ENCODE data around the gene PANK1. TPM values are rescaled to one million over a fixed set of nuclear protein-coding genes. Genes with fewer than 3 reads are reported as not detected.

PANK1 gene
- polyA plus RNA-seq, 1 of the 3 experiments (the other 2 are of a cell fraction) = 4.2 TPM

GRCh38 chr10:89651205-89651915 lies 6.3 kb upstream of the PANK1 start:
- WGBS (ENCODE audit: low lambda C conversion rate) = 65% methylated on average over 5 of the region's 5 CpGs
- H3K9me2 ChIP-seq = no peaks in the 10 kb centered on the region
- peaks cover 0 to 2% of the 10 kb centered on the region in 2 experiments; a peak in 1 of 4 replicates for H3K4me1 ChIP-seq (ENCODE audit: control insufficient read depth in 1 of 2, insufficient read depth in 2 of 2, low read depth in 1 of 2, low read length in 1 of 2)
- H3K4me2 ChIP-seq = no peak overlapping the region
- H3K79me2 ChIP-seq (ENCODE audit: insufficient read depth) = no peaks in the 10 kb centered on the region
- H2AFZ ChIP-seq (ENCODE audit: low read depth) = no peak overlapping the region
- ChIA-PET POLR2A (no interaction called here), CTCF (interaction anchor here (0.7 kb wide), 1 partner anchor 82 kb away, joined by 3 read pairs; no protein-coding TSS in a partner anchor)
- DNase-seq = no peak
- no peaks in the 10 kb centered on the region for H3K27me3 ChIP-seq (ENCODE audit: insufficient read depth)
- H4K20me1 ChIP-seq (ENCODE audit: insufficient read depth) = no peaks in the 10 kb centered on the region
- no peaks in the 10 kb centered on the region for H3K9me3 ChIP-seq
- TF ChIP-seq GABPA (IDR thresholded peaks at IDR 0.05; ENCODE audit: low read depth) = no peak
- no peak for TF ChIP-seq USF1 (IDR thresholded peaks at IDR 0.05; ENCODE audit: borderline replicate concordance, low read depth)
- no peak for TF ChIP-seq TCF12 (IDR thresholded peaks at IDR 0.05)
- no peak for TF ChIP-seq TAF1 (IDR thresholded peaks at IDR 0.05; ENCODE audit: borderline replicate concordance, low read depth, low read length)
- no peak for TF ChIP-seq RAD21 (IDR thresholded peaks at IDR 0.05; ENCODE audit: low read length)
- TF ChIP-seq RXRA (IDR thresholded peaks at IDR 0.05; ENCODE audit: borderline replicate concordance, low read depth) = no peak
- no peak for TF ChIP-seq NRF1 (IDR thresholded peaks at IDR 0.05; ENCODE audit: low read depth, low read length)
- TF ChIP-seq REST (IDR thresholded peaks at IDR 0.05; ENCODE audit: low read depth, low read length) = no peak
- no peak overlapping the region for H3K27ac ChIP-seq (ENCODE audit: low read depth in 2 of 2, low read length in 1 of 2)
- no peaks in the 10 kb centered on the region for H3F3A ChIP-seq (replicated peaks; ENCODE audit: insufficient read depth)
- H3K36me3 ChIP-seq (replicated peaks in 1 of 2; ENCODE audit: control insufficient read depth in 1 of 2, insufficient read depth in 2 of 2, low read length in 1 of 2) = no peaks in the 10 kb centered on the region
- H3K4me3 ChIP-seq (ENCODE audit: low read depth in 2 of 2, low read length in 1 of 2) = no peak overlapping the region
- no peak overlapping the region for H3K9ac ChIP-seq

- CTCF ChIA-PET = no interaction called here
Measured at GRCh38 chr10:89649051-89649450, 4.0 kb upstream of the PANK1 start.

More at GRCh38 chr10:89649051-89649450, 4.0 kb upstream of the PANK1 start:
- TF ChIP-seq REST (IDR thresholded peaks at IDR 0.05; ENCODE audit: low read depth, low read length) (no peak), ELF1 (IDR thresholded peaks at IDR 0.05) (no peak), GATA2 (CRISPR knock-in tag; IDR thresholded peaks at IDR 0.05) (no peak), SMC3 (IDR thresholded peaks at IDR 0.05; ENCODE audit: low read depth, low read length) (no peak), CHD2 (IDR thresholded peaks at IDR 0.05; ENCODE audit: low read length, partially characterized antibody) (no peak), EZH2phosphoT487 (IDR thresholded peaks at IDR 0.05; ENCODE audit: borderline replicate concordance, low read depth) (no peak), GABPA (IDR thresholded peaks at IDR 0.05; ENCODE audit: low read depth) (no peak), SIN3A (IDR thresholded peaks at IDR 0.05; ENCODE audit: borderline replicate concordance, low read depth, low read length) (no peak), NRF1 (IDR thresholded peaks at IDR 0.05; ENCODE audit: low read depth, low read length) (no peak)
- Histone ChIP-seq H3K27ac (ENCODE audit: low read depth in 2 of 2, low read length in 1 of 2) (no peak overlapping the region), H3K27me3 (ENCODE audit: insufficient read depth) (no peaks in the 10 kb centered on the region), H3K4me3 (ENCODE audit: low read depth in 2 of 2, low read length in 1 of 2) (no peak overlapping the region), H3K4me1 (ENCODE audit: control insufficient read depth in 1 of 2, insufficient read depth in 2 of 2, low read depth in 1 of 2, low read length in 1 of 2) (peaks cover 8 to 12% of the 10 kb centered on the region in 2 experiments; a peak in 3 of 4 replicates), H3K9me3 (no peaks in the 10 kb centered on the region), H3K36me3 (replicated peaks in 1 of 2; ENCODE audit: control insufficient read depth in 1 of 2, insufficient read depth in 2 of 2, low read length in 1 of 2) (no peaks in the 10 kb centered on the region), H3F3A (replicated peaks; ENCODE audit: insufficient read depth) (peaks cover 4% of the 10 kb centered on the region), H3K4me2 (no peak overlapping the region), H3K9ac (no peak overlapping the region), H2AFZ (ENCODE audit: low read depth) (no peak overlapping the region), H4K20me1 (ENCODE audit: insufficient read depth) (no peaks in the 10 kb centered on the region), H3K79me2 (ENCODE audit: insufficient read depth) (no peaks in the 10 kb centered on the region), H3K9me2 (no peaks in the 10 kb centered on the region)
- POLR2A ChIA-PET = no interaction called here
- 100% methylated on average over 1 of the region's 1 CpG for WGBS (ENCODE audit: low lambda C conversion rate)
- no peak for DNase-seq
